H1 (cell line): ENCODE results near the gene LY6G6F. TPM values are rescaled to one million over a fixed set of nuclear protein-coding genes. Genes with fewer than 3 reads are reported as not detected.

Experiments
- CBX5 ChIP-seq: fragments of 300-800, 300-1000 bp; sonication (generic); IDR thresholded peaks from 2 replicates; pipeline ENCODE4 v1.7.1; 2016; ENCODE audit warnings: antibody characterized with exemption, low read length, low read depth
- CBX8 ChIP-seq: fragments of 300-800, 300-1000 bp; sonication (generic); IDR thresholded peaks from 2 replicates; pipeline ENCODE4 v1.7.1; 2016; ENCODE audit warnings: low read depth, low read length, borderline replicate concordance
- CEBPB ChIP-seq: IDR thresholded peaks from 2 replicates; pipeline ENCODE4 v1.6.1; 2012; ENCODE audit warnings: low read depth, low read length
- CREB1 ChIP-seq: IDR thresholded peaks from 2 replicates; pipeline ENCODE4 v1.6.1; 2012; ENCODE audit warnings: inconsistent platforms
- RFX5 ChIP-seq: IDR thresholded peaks from 2 replicates; pipeline ENCODE4 v1.6.1; 2011; ENCODE audit warnings: low read depth, low read length, improper control_type of control experiment, borderline replicate concordance
- SUZ12 ChIP-seq: fragments of 200-600 bp; sonication (generic); IDR thresholded peaks from 2 replicates; pipeline ENCODE4 v1.6.1; 2012; ENCODE audit warnings: mild to moderate bottlenecking, inconsistent platforms, low read length, moderate library complexity, mixed read lengths
- TBP ChIP-seq: IDR thresholded peaks from 2 replicates; pipeline ENCODE4 v1.6.1; 2011; ENCODE audit warnings: low read depth, low read length, improper control_type of control experiment
- polyA plus RNA-seq, 7 experiments: library from polyadenylated mRNA; depleted of rRNA in 3 of 7; stranded (reverse) in 5 of 7; unstranded in 2 of 7; fragments of >200 nt in 5 of 7; fragments of 200-250 nt in 2 of 7; gene quantifications; 1 replicate in 5 of 7; 2 replicates in 1 of 7; 4 replicates in 1 of 7; pipeline versions ENCODE4 v1.2.1 to v1.2.3, GENCODE V29; 2011 to 2013; ENCODE audit warnings: missing spikeins in 2 of 7, mixed read lengths in 2 of 7
- total RNA-seq: library from RNA; stranded (reverse); fragmentation: NEBNext Ultra II Directional; extraction: Animal tissue kit (Norgen Biotek cat#: 25700); gene quantifications from 2 replicates; pipeline ENCODE4 v1.2.1, GENCODE V29; 2021
- TF ChIP-seq, protein P1 (sequence below): fragments of 300-600 bp; sonication (generic); IDR thresholded peaks from 2 replicates; pipeline ENCODE4 v1.7.1; 2012; ENCODE audit warnings: low read length, moderate library complexity, mild to moderate bottlenecking, inconsistent platforms; ENCODE audit not compliant: insufficient replicate concordance
- TF ChIP-seq, protein P2 (sequence below): IDR thresholded peaks from 2 replicates; pipeline ENCODE4 v1.6.1; 2012; ENCODE audit warnings: inconsistent platforms
- TF ChIP-seq, protein P3 (sequence below): IDR thresholded peaks from 2 replicates; pipeline ENCODE4 v1.6.1; 2011; ENCODE audit warnings: low read depth, mild to moderate bottlenecking, low read length; ENCODE audit not compliant: insufficient read depth

Gene LY6G6F
- total and polyA plus RNA-seq, 2 of the 8 experiments (the other 6 are each of a cell fraction or from before 2014, with no cell fraction given): not detected

DNA sequence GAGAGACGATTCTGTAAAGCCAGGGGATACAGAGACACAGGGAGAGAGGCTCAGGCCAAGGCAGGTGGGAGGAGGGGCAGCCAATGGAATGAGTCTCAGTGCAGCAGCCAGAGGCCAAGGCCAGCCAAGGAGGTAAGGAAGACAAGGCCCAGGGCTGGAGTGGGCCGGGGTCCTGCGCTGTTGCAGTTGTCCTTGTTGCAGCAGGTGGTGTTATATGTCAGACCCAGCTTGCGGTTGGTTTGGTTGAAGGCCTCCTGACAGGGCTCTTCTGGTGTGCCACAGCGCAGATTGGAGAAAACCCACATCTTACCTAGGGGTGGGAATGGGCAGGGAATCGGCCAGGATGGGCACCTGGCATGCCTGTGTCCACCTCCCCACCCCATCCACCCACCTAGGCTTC is 12.3 kb downstream of the LY6G6F start (continued):
- TF ChIP-seq, protein P1, sequence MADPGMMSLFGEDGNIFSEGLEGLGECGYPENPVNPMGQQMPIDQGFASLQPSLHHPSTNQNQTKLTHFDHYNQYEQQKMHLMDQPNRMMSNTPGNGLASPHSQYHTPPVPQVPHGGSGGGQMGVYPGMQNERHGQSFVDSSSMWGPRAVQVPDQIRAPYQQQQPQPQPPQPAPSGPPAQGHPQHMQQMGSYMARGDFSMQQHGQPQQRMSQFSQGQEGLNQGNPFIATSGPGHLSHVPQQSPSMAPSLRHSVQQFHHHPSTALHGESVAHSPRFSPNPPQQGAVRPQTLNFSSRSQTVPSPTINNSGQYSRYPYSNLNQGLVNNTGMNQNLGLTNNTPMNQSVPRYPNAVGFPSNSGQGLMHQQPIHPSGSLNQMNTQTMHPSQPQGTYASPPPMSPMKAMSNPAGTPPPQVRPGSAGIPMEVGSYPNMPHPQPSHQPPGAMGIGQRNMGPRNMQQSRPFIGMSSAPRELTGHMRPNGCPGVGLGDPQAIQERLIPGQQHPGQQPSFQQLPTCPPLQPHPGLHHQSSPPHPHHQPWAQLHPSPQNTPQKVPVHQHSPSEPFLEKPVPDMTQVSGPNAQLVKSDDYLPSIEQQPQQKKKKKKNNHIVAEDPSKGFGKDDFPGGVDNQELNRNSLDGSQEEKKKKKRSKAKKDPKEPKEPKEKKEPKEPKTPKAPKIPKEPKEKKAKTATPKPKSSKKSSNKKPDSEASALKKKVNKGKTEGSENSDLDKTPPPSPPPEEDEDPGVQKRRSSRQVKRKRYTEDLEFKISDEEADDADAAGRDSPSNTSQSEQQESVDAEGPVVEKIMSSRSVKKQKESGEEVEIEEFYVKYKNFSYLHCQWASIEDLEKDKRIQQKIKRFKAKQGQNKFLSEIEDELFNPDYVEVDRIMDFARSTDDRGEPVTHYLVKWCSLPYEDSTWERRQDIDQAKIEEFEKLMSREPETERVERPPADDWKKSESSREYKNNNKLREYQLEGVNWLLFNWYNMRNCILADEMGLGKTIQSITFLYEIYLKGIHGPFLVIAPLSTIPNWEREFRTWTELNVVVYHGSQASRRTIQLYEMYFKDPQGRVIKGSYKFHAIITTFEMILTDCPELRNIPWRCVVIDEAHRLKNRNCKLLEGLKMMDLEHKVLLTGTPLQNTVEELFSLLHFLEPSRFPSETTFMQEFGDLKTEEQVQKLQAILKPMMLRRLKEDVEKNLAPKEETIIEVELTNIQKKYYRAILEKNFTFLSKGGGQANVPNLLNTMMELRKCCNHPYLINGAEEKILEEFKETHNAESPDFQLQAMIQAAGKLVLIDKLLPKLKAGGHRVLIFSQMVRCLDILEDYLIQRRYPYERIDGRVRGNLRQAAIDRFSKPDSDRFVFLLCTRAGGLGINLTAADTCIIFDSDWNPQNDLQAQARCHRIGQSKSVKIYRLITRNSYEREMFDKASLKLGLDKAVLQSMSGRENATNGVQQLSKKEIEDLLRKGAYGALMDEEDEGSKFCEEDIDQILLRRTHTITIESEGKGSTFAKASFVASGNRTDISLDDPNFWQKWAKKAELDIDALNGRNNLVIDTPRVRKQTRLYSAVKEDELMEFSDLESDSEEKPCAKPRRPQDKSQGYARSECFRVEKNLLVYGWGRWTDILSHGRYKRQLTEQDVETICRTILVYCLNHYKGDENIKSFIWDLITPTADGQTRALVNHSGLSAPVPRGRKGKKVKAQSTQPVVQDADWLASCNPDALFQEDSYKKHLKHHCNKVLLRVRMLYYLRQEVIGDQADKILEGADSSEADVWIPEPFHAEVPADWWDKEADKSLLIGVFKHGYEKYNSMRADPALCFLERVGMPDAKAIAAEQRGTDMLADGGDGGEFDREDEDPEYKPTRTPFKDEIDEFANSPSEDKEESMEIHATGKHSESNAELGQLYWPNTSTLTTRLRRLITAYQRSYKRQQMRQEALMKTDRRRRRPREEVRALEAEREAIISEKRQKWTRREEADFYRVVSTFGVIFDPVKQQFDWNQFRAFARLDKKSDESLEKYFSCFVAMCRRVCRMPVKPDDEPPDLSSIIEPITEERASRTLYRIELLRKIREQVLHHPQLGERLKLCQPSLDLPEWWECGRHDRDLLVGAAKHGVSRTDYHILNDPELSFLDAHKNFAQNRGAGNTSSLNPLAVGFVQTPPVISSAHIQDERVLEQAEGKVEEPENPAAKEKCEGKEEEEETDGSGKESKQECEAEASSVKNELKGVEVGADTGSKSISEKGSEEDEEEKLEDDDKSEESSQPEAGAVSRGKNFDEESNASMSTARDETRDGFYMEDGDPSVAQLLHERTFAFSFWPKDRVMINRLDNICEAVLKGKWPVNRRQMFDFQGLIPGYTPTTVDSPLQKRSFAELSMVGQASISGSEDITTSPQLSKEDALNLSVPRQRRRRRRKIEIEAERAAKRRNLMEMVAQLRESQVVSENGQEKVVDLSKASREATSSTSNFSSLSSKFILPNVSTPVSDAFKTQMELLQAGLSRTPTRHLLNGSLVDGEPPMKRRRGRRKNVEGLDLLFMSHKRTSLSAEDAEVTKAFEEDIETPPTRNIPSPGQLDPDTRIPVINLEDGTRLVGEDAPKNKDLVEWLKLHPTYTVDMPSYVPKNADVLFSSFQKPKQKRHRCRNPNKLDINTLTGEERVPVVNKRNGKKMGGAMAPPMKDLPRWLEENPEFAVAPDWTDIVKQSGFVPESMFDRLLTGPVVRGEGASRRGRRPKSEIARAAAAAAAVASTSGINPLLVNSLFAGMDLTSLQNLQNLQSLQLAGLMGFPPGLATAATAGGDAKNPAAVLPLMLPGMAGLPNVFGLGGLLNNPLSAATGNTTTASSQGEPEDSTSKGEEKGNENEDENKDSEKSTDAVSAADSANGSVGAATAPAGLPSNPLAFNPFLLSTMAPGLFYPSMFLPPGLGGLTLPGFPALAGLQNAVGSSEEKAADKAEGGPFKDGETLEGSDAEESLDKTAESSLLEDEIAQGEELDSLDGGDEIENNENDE: no peak
- TF ChIP-seq, protein P2, sequence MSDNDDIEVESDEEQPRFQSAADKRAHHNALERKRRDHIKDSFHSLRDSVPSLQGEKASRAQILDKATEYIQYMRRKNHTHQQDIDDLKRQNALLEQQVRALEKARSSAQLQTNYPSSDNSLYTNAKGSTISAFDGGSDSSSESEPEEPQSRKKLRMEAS: no peak
- TF ChIP-seq TBP (no peak), CBX5 (no peak), CREB1 (no peak), SUZ12 (no peak), RFX5 (no peak), CEBPB (no peak), CBX8 (no peak)
- TF ChIP-seq, protein P3, sequence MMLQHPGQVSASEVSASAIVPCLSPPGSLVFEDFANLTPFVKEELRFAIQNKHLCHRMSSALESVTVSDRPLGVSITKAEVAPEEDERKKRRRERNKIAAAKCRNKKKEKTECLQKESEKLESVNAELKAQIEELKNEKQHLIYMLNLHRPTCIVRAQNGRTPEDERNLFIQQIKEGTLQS: no peak
